NB4 (cell line): ENCODE measurements around the gene DOCK6.

Experiments used
- CTCF ChIP-seq: IDR thresholded peaks from one replicate; pipeline ENCODE4 v1.5.1; 2012; ENCODE audit warnings: low read depth, low read length
- MYC ChIP-seq: IDR thresholded peaks from 2 replicates; pipeline ENCODE4 v1.6.1; 2011; ENCODE audit warnings: low read depth, low read length
- POLR2A ChIP-seq: IDR thresholded peaks from 2 replicates; pipeline ENCODE4 v1.6.1; 2011; ENCODE audit warnings: mild to moderate bottlenecking; ENCODE audit not compliant: insufficient read length; ENCODE audit errors: extremely low read depth

- TF ChIP-seq CTCF: no peak
- no peak for TF ChIP-seq POLR2A
- TF ChIP-seq MYC: no peak
Observed at GRCh38 chr19:11166281-11167142, 95.8 kb downstream of the DOCK6 start.
